Keratinocyte (primary cell): ENCODE measurements around the gene ZSWIM9. TPM values are rescaled to one million over a fixed set of nuclear protein-coding genes. Genes with fewer than 3 reads are reported as not detected.

Experiments used
- DNase-seq: peaks from one replicate; pipeline ENCODE4 v3.0.0-alpha.2; 2011; ENCODE audit warnings: low read depth, missing footprints, low spot score
- FAIRE-seq: peaks from 2 replicates; lab custom pipeline; 2011; peaks lifted over from hg19 to GRCh38; lab: Jason Lieb, UNC
- H2AFZ ChIP-seq: 2 replicates; pipeline ENCODE4 v1.6.0; 2012; ENCODE audit warnings: low read length, control low read depth, inconsistent platforms; ENCODE audit not compliant: control insufficient read depth
- H3K27ac ChIP-seq: 2 replicates; pipeline ENCODE4 v1.5.1; 2011; ENCODE audit warnings: low read length; ENCODE audit not compliant: control insufficient read depth, insufficient read depth
- H3K27me3 ChIP-seq: 3 replicates; pipeline ENCODE4 v1.6.0; 2011; ENCODE audit warnings: low read length; ENCODE audit not compliant: control insufficient read depth, insufficient read depth; ENCODE audit errors: extremely low read depth
- H3K36me3 ChIP-seq, 2 experiments: 2 replicates in 1 of 2; 3 replicates in 1 of 2; pipeline ENCODE4 v1.5.1; 2011; ENCODE audit warnings: low read length in 2 of 2, mild to moderate bottlenecking in 1 of 2; ENCODE audit not compliant: control insufficient read depth in 2 of 2, insufficient read depth in 2 of 2; ENCODE audit errors: extremely low read depth in 1 of 2
- H3K4me1 ChIP-seq: 3 replicates; pipeline ENCODE4 v1.5.1; 2011; ENCODE audit warnings: low read length; ENCODE audit not compliant: control insufficient read depth, insufficient read depth; ENCODE audit errors: extremely low read depth
- H3K4me2 ChIP-seq: 3 replicates; pipeline ENCODE4 v1.6.0; 2011; ENCODE audit warnings: low read depth, low read length; ENCODE audit not compliant: control insufficient read depth, insufficient read depth; ENCODE audit errors: extremely low read depth
- H3K4me3 ChIP-seq, 3 experiments: fragments of 200-600 bp in 1 of 3; sonication (generic) in 1 of 3; 2 replicates in 2 of 3; 3 replicates in 1 of 3; pipeline ENCODE4 v1.5.1; 2011 to 2016; ENCODE audit warnings: low read length in 3 of 3, mild to moderate bottlenecking in 3 of 3, control low read depth in 2 of 3, inconsistent platforms in 1 of 3, low read depth in 1 of 3, mixed read lengths in 1 of 3, mixed run types in 1 of 3, moderate library complexity in 1 of 3; ENCODE audit not compliant: control insufficient read depth in 2 of 3, insufficient read depth in 2 of 3; ENCODE audit errors: extremely low read depth in 1 of 3
- H3K79me2 ChIP-seq: 2 replicates; pipeline ENCODE4 v1.6.0; 2012; ENCODE audit warnings: low read length; ENCODE audit not compliant: control insufficient read depth, insufficient read depth
- H3K9ac ChIP-seq: 3 replicates; pipeline ENCODE4 v1.6.0; 2011; ENCODE audit warnings: low read length; ENCODE audit not compliant: control insufficient read depth, insufficient read depth; ENCODE audit errors: extremely low read depth
- H3K9me1 ChIP-seq: 3 replicates; pipeline ENCODE4 v1.6.0; 2011; ENCODE audit warnings: low read length; ENCODE audit not compliant: control insufficient read depth, insufficient read depth; ENCODE audit errors: extremely low read depth
- H3K9me3 ChIP-seq: 2 replicates; pipeline ENCODE4 v1.5.1; 2012; ENCODE audit warnings: low read depth, low read length; ENCODE audit not compliant: control insufficient read depth
- H4K20me1 ChIP-seq: 3 replicates; pipeline ENCODE4 v1.6.0; 2011; ENCODE audit warnings: low read length; ENCODE audit not compliant: control insufficient read depth, insufficient read depth; ENCODE audit errors: extremely low read depth
- CTCF ChIP-seq, 3 experiments: IDR thresholded peaks in 1 of 3; conservative IDR thresholded peaks in 1 of 3; optimal IDR thresholded peaks in 1 of 3; 2 replicates in 2 of 3; 3 replicates in 1 of 3; pipeline versions ENCODE3 to v1.5.1; 2011; ENCODE audit warnings: low read length in 3 of 3, mild to moderate bottlenecking in 3 of 3, moderate library complexity in 2 of 3, control low read depth in 1 of 3, inconsistent platforms in 1 of 3; ENCODE audit not compliant: insufficient read depth in 2 of 3; ENCODE audit errors: extremely low read depth in 1 of 3
- EZH2 ChIP-seq: IDR thresholded peaks from one replicate; pipeline ENCODE4 v1.6.1; 2012; ENCODE audit warnings: inconsistent platforms, mild to moderate bottlenecking, low read length, moderate library complexity
- dilution Hi-C: fragments of 300-500 bp; cut with MboI; formaldehyde crosslinking; loops from one replicate; pipeline ENCODE4 v1.7.0; 2020; ENCODE audit warnings: low sequenced_read_pairs; ENCODE audit not compliant: extremely low pct_ligation_motif_present
- polyA plus RNA-seq, 5 experiments: library from polyadenylated mRNA; depleted of rRNA in 3 of 5; stranded (reverse) in 3 of 5; stranded (forward) in 1 of 5; unstranded in 1 of 5; fragments of >200 nt; gene quantifications; 1 replicate in 1 of 5; 2 replicates in 3 of 5; 3 replicates in 1 of 5; pipeline versions ENCODE4 v1.2.1 to v1.2.3, GENCODE V29; 2011 to 2012; ENCODE audit warnings: missing spikeins in 2 of 5, low read depth in 1 of 5, low replicate concordance in 1 of 5

ZSWIM9 gene
- polyA plus RNA-seq, 1 donor (not counting 4 experiments of a cell fraction or from before 2014, with no cell fraction given), result 0.46 TPM

- Histone ChIP-seq H3K79me2 (no peaks in the 10 kb centered on the region), H3K4me1 (peaks cover 2% of the 10 kb centered on the region), H3K27ac (no peak overlapping the region), H3K9ac (no peak overlapping the region), H3K27me3 (no peaks in the 10 kb centered on the region), H3K9me3 (no peaks in the 10 kb centered on the region), H3K4me2 (no peak overlapping the region), H3K36me3 (peaks cover 0 to 4% of the 10 kb centered on the region in 2 experiments), H3K9me1 (no peaks in the 10 kb centered on the region), H4K20me1 (no peaks in the 10 kb centered on the region), H3K4me3 (no peak overlapping the region), H2AFZ (no peak overlapping the region)
- dilution Hi-C loops, result no loop called here
- FAIRE-seq, result no peak
- no peak for DNase-seq
- TF ChIP-seq EZH2, result no peak
- TF ChIP-seq CTCF (optimal IDR thresholded peaks at IDR 0.05 in 1 of 3, IDR thresholded peaks at IDR 0.05 in 1 of 3, conservative IDR thresholded peaks at IDR 0.05 in 1 of 3; ENCODE audit: extremely low read depth in 1 of 3, insufficient read depth in 2 of 3, low read length in 3 of 3), result no peak
Measured at GRCh38 chr19:48139053-48139452, 31.4 kb upstream of the ZSWIM9 start.

GRCh38 chr19:48147597-48148175 lies 22.8 kb upstream of the ZSWIM9 start:
- Histone ChIP-seq H3K4me1 (no peaks in the 10 kb centered on the region), H3K79me2 (no peaks in the 10 kb centered on the region), H3K9ac (no peak overlapping the region), H3K4me3 (no peak overlapping the region), H2AFZ (no peak overlapping the region), H3K36me3 (peaks cover 0 to 11% of the 10 kb centered on the region in 2 experiments), H3K4me2 (no peak overlapping the region), H3K27me3 (no peaks in the 10 kb centered on the region), H4K20me1 (no peaks in the 10 kb centered on the region), H3K27ac (no peak overlapping the region), H3K9me1 (no peaks in the 10 kb centered on the region), H3K9me3 (no peaks in the 10 kb centered on the region)
- DNase-seq, result no peak
- dilution Hi-C loops, result no loop called here
- TF ChIP-seq CTCF (optimal IDR thresholded peaks at IDR 0.05 in 1 of 3, IDR thresholded peaks at IDR 0.05 in 1 of 3, conservative IDR thresholded peaks at IDR 0.05 in 1 of 3; ENCODE audit: extremely low read depth in 1 of 3, insufficient read depth in 2 of 3, low read length in 3 of 3) (no peak), EZH2 (no peak)
- FAIRE-seq, result no peak
